Measurements from ENCODE around the gene ADCYAP1R1.

ADCYAP1R1 gene

GRCh38 chr7:31007634-31008033 is 44.5 kb upstream of the ADCYAP1R1 start:
- Histone ChIP-seq H3K27me3 (peaks cover 0 to 16% of the 10 kb centered on the region in 2 donors), H3K4me1 (no peaks in the 10 kb centered on the region), H3K36me3 (no peaks in the 10 kb centered on the region), H3K4me3 (no peak overlapping the region), H3K27ac (no peak overlapping the region), H3K9me3 (peaks cover 0 to 3% (median 0%) of the 10 kb centered on the region in 3 donors)
- intact Hi-C loops (cut with DNase I; ENCODE audit: low total_unique reads): no loop called here
- no peak for DNase-seq
- TF ChIP-seq CTCF (IDR thresholded peaks at IDR 0.05): no peak

- Histone ChIP-seq H3K27me3 (peaks cover 0 to 13% of the 10 kb centered on the region in 2 donors), H3K4me3 (no peak overlapping the region), H3K9me3 (no peaks in the 10 kb centered on the region), H3K4me1 (no peaks in the 10 kb centered on the region), H3K27ac (no peak overlapping the region), H3K36me3 (no peaks in the 10 kb centered on the region)
- DNase-seq: no peak
- intact Hi-C loops (cut with DNase I; ENCODE audit: low total_unique reads): no loop called here
- TF ChIP-seq CTCF (IDR thresholded peaks at IDR 0.05): no peak
These were observed 37.3 kb upstream of the ADCYAP1R1 start for GRCh38 chr7:31014826-31015225.

- peaks cover 0 to 13% of the 10 kb centered on the region in 2 donors for H3K27me3 ChIP-seq
- H3K9me3 ChIP-seq: no peaks in the 10 kb centered on the region
- no peak overlapping the region for H3K27ac ChIP-seq
- H3K36me3 ChIP-seq: no peaks in the 10 kb centered on the region
- no peaks in the 10 kb centered on the region for H3K4me1 ChIP-seq
- no peak overlapping the region for H3K4me3 ChIP-seq
- no peak for DNase-seq
- TF ChIP-seq CTCF (IDR thresholded peaks at IDR 0.05): no peak
- intact Hi-C loops (cut with DNase I; ENCODE audit: low total_unique reads): no loop called here
These were observed 35.0 kb upstream of the ADCYAP1R1 start for GRCh38 chr7:31017032-31017675.

- Histone ChIP-seq H3K27me3 (peaks cover 0 to 13% of the 10 kb centered on the region in 2 donors), H3K4me1 (no peaks in the 10 kb centered on the region), H3K27ac (no peak overlapping the region), H3K9me3 (no peaks in the 10 kb centered on the region), H3K4me3 (no peak overlapping the region), H3K36me3 (no peaks in the 10 kb centered on the region)
- TF ChIP-seq CTCF (IDR thresholded peaks at IDR 0.05): no peak
- DNase-seq: no peak
- intact Hi-C loops (cut with DNase I; ENCODE audit: low total_unique reads): no loop called here
These were observed 34.4 kb upstream of the ADCYAP1R1 start for GRCh38 chr7:31017721-31018120.

- DNase-seq: no peak
- H3K27me3 ChIP-seq: peaks cover 0 to 13% of the 10 kb centered on the region in 2 donors
- intact Hi-C loops (cut with DNase I; ENCODE audit: low total_unique reads): no loop called here
- no peak overlapping the region for H3K27ac ChIP-seq
- TF ChIP-seq CTCF (IDR thresholded peaks at IDR 0.05): no peak
- H3K9me3 ChIP-seq: no peaks in the 10 kb centered on the region
- H3K36me3 ChIP-seq: no peaks in the 10 kb centered on the region
- no peaks in the 10 kb centered on the region for H3K4me1 ChIP-seq
- no peak overlapping the region for H3K4me3 ChIP-seq
These were observed 32.6 kb upstream of the ADCYAP1R1 start for GRCh38 chr7:31019509-31019908.

GRCh38 chr7:31020161-31020560 is 31.9 kb upstream of the ADCYAP1R1 start:
- Histone ChIP-seq H3K9me3 (no peaks in the 10 kb centered on the region), H3K4me3 (no peak overlapping the region), H3K27me3 (peaks cover 0 to 8% of the 10 kb centered on the region in 2 donors), H3K36me3 (no peaks in the 10 kb centered on the region), H3K4me1 (no peaks in the 10 kb centered on the region), H3K27ac (no peak overlapping the region)
- intact Hi-C loops (cut with DNase I; ENCODE audit: low total_unique reads): no loop called here
- DNase-seq: no peak
- TF ChIP-seq CTCF (IDR thresholded peaks at IDR 0.05): no peak

Data from tibial artery (tissue), 4 donors.